K562 treated with DMSO at 1 percent for 12 hours (cell line): ENCODE results near the gene ACCSL. TPM values are rescaled to one million over a fixed set of nuclear protein-coding genes. Genes with fewer than 3 reads are reported as not detected.

Source experiments
- total RNA-seq: library from RNA; unstranded; fragments of 300-600 nt; gene quantifications from 2 replicates; pipeline ENCODE4 v1.2.3, GENCODE V29; 2022; ENCODE audit not compliant: insufficient read depth

ACCSL gene
- total RNA-seq: not detected in 2 replicates

GRCh38 chr11:44047931-44048431 lies at the start of gene ACCSL:
TSS of gene ACCSL (plus strand) at chr11:44047981. CDS start at chr11:44048037, 56 bp downstream.

GRCh38 chr11:44065841-44066731 lies 18.3 kb downstream of the ACCSL start, which contains the start of gene ACCS:
TSS of gene ACCS (plus strand) at chr11:44066270. CDS start at chr11:44067628, 1,358 bp downstream.

GRCh38 chr11:44095506-44096359 lies 48.0 kb downstream of the ACCSL start, which contains the start of gene EXT2:
TSS of gene EXT2 (plus strand) at chr11:44095678. CDS start at chr11:44107713, 12,035 bp downstream.

Other genes starting within 250 kb of the ACCSL start
- gene ALKBH3, start 167.2 kb upstream of the ACCSL start, total RNA-seq: 30.3 and 39.5 TPM in 2 replicates
- 9.1 and 10.7 TPM in 2 replicates for gene C11orf96, start 105.3 kb upstream of the ACCSL start, total RNA-seq
- 12.1 and 31.6 TPM in 2 replicates for gene ACCS, start 18.3 kb downstream of the ACCSL start, total RNA-seq
- 31.6 and 68.2 TPM in 2 replicates for gene EXT2, start 47.7 kb downstream of the ACCSL start, total RNA-seq